IMR-90 (cell line): ENCODE results near the gene DHX9. TPM values are rescaled to one million over a fixed set of nuclear protein-coding genes. Genes with fewer than 3 reads are reported as not detected.

Experiments used
- ATAC-seq: fragments of 200-7000 bp; cut with Tn5 transposase; 2 replicates; pipeline ENCODE4 v1.9.1; 2020; ENCODE audit warnings: low read depth, mild to moderate bottlenecking, moderate library complexity
- BruUV-seq: library from RNA; stranded (reverse); fragments of 400-500 nt; replicated peaks from 2 replicates; lab custom pipeline; 2021; lab: Mats Ljungman, UMichigan
- CTCF ChIA-PET: fragments of 300-600 bp; formaldehyde crosslinking; extraction: SDS; loops from one replicate; lab custom pipeline; 2021; ENCODE audit warnings: antibody characterized with exemption; lab: Yijun Ruan, JAX
- POLR2A ChIA-PET: fragments of 300-600 bp; sonication (Branson Sonifier 250); formaldehyde crosslinking; loops from one replicate; lab custom pipeline; 2022; ENCODE audit warnings: antibody characterized with exemption; ENCODE audit not compliant: unreplicated experiment; lab: Charles Lee
- DNase-seq: peaks from one replicate; pipeline ENCODE4 v3.0.0; 2013
- H2AFZ ChIP-seq: replicated peaks from 2 replicates; pipeline ENCODE3; 2013; ENCODE audit warnings: low read length, mild to moderate bottlenecking; ENCODE audit not compliant: poor library complexity
- H2AK5ac ChIP-seq: 2 replicates; pipeline ENCODE4 v1.6.1; 2013; ENCODE audit warnings: low read depth, low read length, inconsistent platforms
- H2AK9ac ChIP-seq: replicated peaks from 2 replicates; pipeline ENCODE3; 2013; ENCODE audit warnings: mild to moderate bottlenecking, low read depth, low read length, moderate library complexity; ENCODE audit not compliant: poor library complexity
- H2BK120ac ChIP-seq: 2 replicates; pipeline ENCODE4 v1.6.1; 2013; ENCODE audit warnings: low read depth, low read length, inconsistent platforms
- H2BK15ac ChIP-seq: 3 replicates; pipeline ENCODE4 v1.6.1; 2013; ENCODE audit warnings: low read depth, low read length, inconsistent platforms
- H2BK20ac ChIP-seq: 2 replicates; pipeline ENCODE4 v1.6.1; 2013; ENCODE audit warnings: low read depth, mild to moderate bottlenecking, inconsistent platforms, low read length, moderate library complexity
- H2BK5ac ChIP-seq: 2 replicates; pipeline ENCODE4 v1.6.1; 2013; ENCODE audit warnings: mild to moderate bottlenecking, low read depth, low read length, inconsistent platforms; ENCODE audit not compliant: poor library complexity, severe bottlenecking
- H3K14ac ChIP-seq: replicated peaks from 2 replicates; pipeline ENCODE4 v1.6.1; 2013; ENCODE audit warnings: low read depth, low read length, inconsistent platforms
- H3K18ac ChIP-seq: 2 replicates; pipeline ENCODE4 v1.6.1; 2013; ENCODE audit warnings: low read depth, low read length, control low read depth
- H3K23ac ChIP-seq: 2 replicates; pipeline ENCODE4 v1.6.1; 2013; ENCODE audit warnings: low read depth, low read length, inconsistent platforms
- H3K27ac ChIP-seq: 2 replicates; pipeline ENCODE4 v1.5.1; 2013; ENCODE audit warnings: mild to moderate bottlenecking, control low read depth, low read length; ENCODE audit not compliant: insufficient read depth
- H3K27me3 ChIP-seq: 2 replicates; pipeline ENCODE4 v1.6.1; 2013; ENCODE audit warnings: low read length; ENCODE audit not compliant: control insufficient read depth, insufficient read depth
- H3K36me3 ChIP-seq: 2 replicates; pipeline ENCODE4 v1.6.1; 2013; ENCODE audit warnings: low read length, mixed read lengths; ENCODE audit not compliant: control insufficient read depth, insufficient read depth
- H3K4ac ChIP-seq: 2 replicates; pipeline ENCODE4 v1.6.1; 2013; ENCODE audit warnings: low read depth, low read length, inconsistent platforms
- H3K4me1 ChIP-seq: 2 replicates; pipeline ENCODE4 v1.6.1; 2013; ENCODE audit warnings: low read length, mixed read lengths; ENCODE audit not compliant: control insufficient read depth, insufficient read depth
- H3K4me2 ChIP-seq: 2 replicates; pipeline ENCODE4 v1.6.1; 2013; ENCODE audit warnings: low read depth, mild to moderate bottlenecking, control low read depth, low read length, moderate library complexity
- H3K4me3 ChIP-seq: 2 replicates; pipeline ENCODE4 v1.5.1; 2013; ENCODE audit warnings: low read depth, mild to moderate bottlenecking, control low read depth, low read length, moderate library complexity; ENCODE audit not compliant: insufficient read depth
- H3K56ac ChIP-seq: 2 replicates; pipeline ENCODE4 v1.6.1; 2013; ENCODE audit warnings: low read length, inconsistent platforms; ENCODE audit not compliant: insufficient read depth; ENCODE audit errors: extremely low read depth
- H3K79me1 ChIP-seq, 2 experiments: 2 replicates each; pipeline ENCODE4 v1.6.1; 2013; ENCODE audit warnings: low read length in 2 of 2, inconsistent platforms in 1 of 2, low read depth in 1 of 2
- H3K9ac ChIP-seq: 2 replicates; pipeline ENCODE4 v1.6.1; 2013; ENCODE audit warnings: low read depth, low read length, control low read depth
- H3K9me1 ChIP-seq: 2 replicates; pipeline ENCODE4 v1.6.1; 2013; ENCODE audit warnings: low read length, inconsistent platforms; ENCODE audit not compliant: insufficient read depth
- H3K9me3 ChIP-seq: 2 replicates; pipeline ENCODE4 v1.6.1; 2013; ENCODE audit warnings: low read length; ENCODE audit not compliant: control insufficient read depth, insufficient read depth
- H4K20me1 ChIP-seq: 2 replicates; pipeline ENCODE4 v1.6.1; 2013; ENCODE audit warnings: low read length, inconsistent platforms; ENCODE audit not compliant: insufficient read depth
- H4K5ac ChIP-seq: 2 replicates; pipeline ENCODE4 v1.6.1; 2013; ENCODE audit warnings: mild to moderate bottlenecking, low read depth, low read length, control low read depth
- H4K8ac ChIP-seq, 2 experiments: 2 replicates each; pipeline ENCODE4 v1.6.1; 2013; ENCODE audit warnings: low read depth in 2 of 2, low read length in 2 of 2, control low read depth in 1 of 2, inconsistent platforms in 1 of 2
- H4K91ac ChIP-seq: 2 replicates; pipeline ENCODE4 v1.6.1; 2013; ENCODE audit warnings: low read depth, low read length, inconsistent platforms; ENCODE audit not compliant: insufficient read depth
- BHLHE40 ChIP-seq: fragments of 150-350 bp; IDR thresholded peaks from 2 replicates; pipeline ENCODE4 v1.6.1; 2016; ENCODE audit warnings: mild to moderate bottlenecking, low read depth, low read length
- CEBPB ChIP-seq: IDR thresholded peaks from 2 replicates; pipeline ENCODE4 v1.6.1; 2012; ENCODE audit warnings: low read depth, low read length, improper control_type of control experiment
- CHD1 ChIP-seq: IDR thresholded peaks from 2 replicates; pipeline ENCODE4 v1.6.1; 2012; ENCODE audit warnings: low read depth, low read length, improper control_type of control experiment
- FOS ChIP-seq: fragments of 150-350 bp; IDR thresholded peaks from 2 replicates; pipeline ENCODE4 v1.6.1; 2016; ENCODE audit warnings: low read depth, low read length
- MAFK ChIP-seq: IDR thresholded peaks from 2 replicates; pipeline ENCODE4 v1.6.1; 2012; ENCODE audit warnings: low read depth, low read length, improper control_type of control experiment
- MAZ ChIP-seq: IDR thresholded peaks from 2 replicates; pipeline ENCODE4 v1.6.1; 2012; ENCODE audit warnings: low read depth, mild to moderate bottlenecking, low read length, improper control_type of control experiment, moderate library complexity, borderline replicate concordance
- MXI1 ChIP-seq: IDR thresholded peaks from 2 replicates; pipeline ENCODE4 v1.6.1; 2012; ENCODE audit warnings: low read depth, mild to moderate bottlenecking, low read length, moderate library complexity, borderline replicate concordance
- NFE2L2 ChIP-seq: fragments of 150-350 bp; IDR thresholded peaks from 2 replicates; pipeline ENCODE4 v1.6.1; 2016; ENCODE audit warnings: low read depth, mild to moderate bottlenecking, low read length
- POLR2A ChIP-seq: IDR thresholded peaks from 2 replicates; pipeline ENCODE4 v1.6.1; 2012; ENCODE audit warnings: mild to moderate bottlenecking, low read depth, low read length
- RAD21 ChIP-seq: IDR thresholded peaks from 2 replicates; pipeline ENCODE4 v1.6.1; 2012; ENCODE audit warnings: low read length, improper control_type of control experiment
- RCOR1 ChIP-seq: IDR thresholded peaks from 2 replicates; pipeline ENCODE4 v1.6.1; 2012; ENCODE audit warnings: mild to moderate bottlenecking, low read length, improper control_type of control experiment; ENCODE audit not compliant: insufficient replicate concordance
- RFX5 ChIP-seq: IDR thresholded peaks from 2 replicates; pipeline ENCODE4 v1.8.0; 2012; ENCODE audit warnings: low read depth, mild to moderate bottlenecking, low read length, moderate library complexity
- SMC3 ChIP-seq: fragments of 150-350 bp; IDR thresholded peaks from 2 replicates; pipeline ENCODE4 v1.6.1; 2016; ENCODE audit warnings: low read depth, mild to moderate bottlenecking, antibody characterized with exemption, low read length, moderate library complexity
- WGBS, 2 experiments: methylation state at CpG; one replicate each; pipeline versions ENCODE4 v1.1.5 to v1.1.7; 2013; ENCODE audit warnings: missing lambda C conversion rate in 2 of 2; ENCODE audit not compliant: insufficient read length in 1 of 2; ENCODE audit errors: extremely low coverage in 2 of 2; 5-methylcytosine and 5-hydroxymethylcytosine counted together
- dilution Hi-C: fragments of 300-500 bp; cut with HindIII; formaldehyde crosslinking; loops from one replicate; pipeline ENCODE4 v1.14.3; 2018; ENCODE audit warnings: low sequenced_read_pairs; ENCODE audit not compliant: unreplicated experiment
- in situ Hi-C: fragments of 300-500 bp; cut with MboI; formaldehyde crosslinking; loops from 3 replicates; pipeline ENCODE4 v1.14.3; 2019; ENCODE audit warnings: low sequenced_read_pairs, inconsistent platforms, mixed read lengths
- intact Hi-C: fragments of 100-400 bp; cut with micrococcal nuclease; formaldehyde crosslinking; loops from 2 replicates; pipeline ENCODE4 v1.10.0; 2022
- polyA plus RNA-seq, 3 experiments: library from polyadenylated mRNA; depleted of rRNA; stranded (reverse); fragments of >200 nt; gene quantifications; 2 replicates each; pipeline ENCODE4 v1.2.3, GENCODE V29; 2012; ENCODE audit warnings: low replicate concordance in 1 of 3
- total RNA-seq: library from RNA; depleted of rRNA; stranded (reverse); fragments of >200 nt; gene quantifications from 2 replicates; pipeline ENCODE4 v1.2.3, GENCODE V29; 2012
- TF ChIP-seq, protein P1 (sequence below): fragments of 150-350 bp; IDR thresholded peaks from 2 replicates; pipeline ENCODE4 v1.6.1; 2016; ENCODE audit warnings: low read depth, mild to moderate bottlenecking, low read length, moderate library complexity, borderline replicate concordance
- TF ChIP-seq, protein P2 (sequence below): conservative IDR thresholded peaks from 2 replicates; pipeline ENCODE4 v1.5.1; 2012; ENCODE audit warnings: mild to moderate bottlenecking, low read depth, low read length, improper control_type of control experiment

DHX9 gene
- total and polyA plus RNA-seq, 2 of the 4 experiments (the other 2 are of a cell fraction), result 119 to 211 TPM

DNA sequence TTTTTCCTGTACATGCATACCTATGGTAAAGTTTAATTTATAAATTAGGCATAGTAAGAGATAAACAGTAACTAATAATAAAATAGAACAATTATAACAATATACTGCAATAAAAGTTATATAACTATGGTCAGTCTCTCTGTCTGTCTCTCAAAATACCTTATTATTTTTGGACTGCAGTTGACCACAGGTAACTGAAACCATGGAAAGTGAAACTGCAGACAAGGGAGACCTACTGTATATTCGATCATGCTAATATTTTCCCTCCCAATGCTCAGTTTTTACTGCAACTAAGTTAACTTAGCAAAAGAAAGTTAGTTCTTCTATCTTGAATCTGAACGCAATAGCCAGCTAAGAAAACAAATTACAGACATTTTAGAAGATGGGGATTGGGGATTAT lies 12.3 kb upstream of the DHX9 start:
- no peak overlapping the region for H4K8ac ChIP-seq
- no peak overlapping the region for H2BK20ac ChIP-seq
- no CpG with 5 or more reads among the region's 2 CpGs for WGBS, 2 experiments
- no peak overlapping the region for H4K5ac ChIP-seq
- H3K9ac ChIP-seq, result no peak overlapping the region
- no peak overlapping the region for H4K91ac ChIP-seq
- no peak overlapping the region for H2AFZ ChIP-seq
- TF ChIP-seq FOS (no peak), SMC3 (no peak), CHD1 (no peak), MAZ (no peak), CEBPB (no peak), NFE2L2 (no peak), RCOR1 (no peak), MAFK (no peak), RAD21 (no peak), BHLHE40 (no peak), RFX5 (no peak), MXI1 (no peak), POLR2A (no peak)
- TF ChIP-seq, protein P1, sequence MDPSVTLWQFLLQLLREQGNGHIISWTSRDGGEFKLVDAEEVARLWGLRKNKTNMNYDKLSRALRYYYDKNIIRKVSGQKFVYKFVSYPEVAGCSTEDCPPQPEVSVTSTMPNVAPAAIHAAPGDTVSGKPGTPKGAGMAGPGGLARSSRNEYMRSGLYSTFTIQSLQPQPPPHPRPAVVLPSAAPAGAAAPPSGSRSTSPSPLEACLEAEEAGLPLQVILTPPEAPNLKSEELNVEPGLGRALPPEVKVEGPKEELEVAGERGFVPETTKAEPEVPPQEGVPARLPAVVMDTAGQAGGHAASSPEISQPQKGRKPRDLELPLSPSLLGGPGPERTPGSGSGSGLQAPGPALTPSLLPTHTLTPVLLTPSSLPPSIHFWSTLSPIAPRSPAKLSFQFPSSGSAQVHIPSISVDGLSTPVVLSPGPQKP, result no peak
- TF ChIP-seq, protein P2, sequence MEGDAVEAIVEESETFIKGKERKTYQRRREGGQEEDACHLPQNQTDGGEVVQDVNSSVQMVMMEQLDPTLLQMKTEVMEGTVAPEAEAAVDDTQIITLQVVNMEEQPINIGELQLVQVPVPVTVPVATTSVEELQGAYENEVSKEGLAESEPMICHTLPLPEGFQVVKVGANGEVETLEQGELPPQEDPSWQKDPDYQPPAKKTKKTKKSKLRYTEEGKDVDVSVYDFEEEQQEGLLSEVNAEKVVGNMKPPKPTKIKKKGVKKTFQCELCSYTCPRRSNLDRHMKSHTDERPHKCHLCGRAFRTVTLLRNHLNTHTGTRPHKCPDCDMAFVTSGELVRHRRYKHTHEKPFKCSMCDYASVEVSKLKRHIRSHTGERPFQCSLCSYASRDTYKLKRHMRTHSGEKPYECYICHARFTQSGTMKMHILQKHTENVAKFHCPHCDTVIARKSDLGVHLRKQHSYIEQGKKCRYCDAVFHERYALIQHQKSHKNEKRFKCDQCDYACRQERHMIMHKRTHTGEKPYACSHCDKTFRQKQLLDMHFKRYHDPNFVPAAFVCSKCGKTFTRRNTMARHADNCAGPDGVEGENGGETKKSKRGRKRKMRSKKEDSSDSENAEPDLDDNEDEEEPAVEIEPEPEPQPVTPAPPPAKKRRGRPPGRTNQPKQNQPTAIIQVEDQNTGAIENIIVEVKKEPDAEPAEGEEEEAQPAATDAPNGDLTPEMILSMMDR, result no peak
- no peak overlapping the region for H3K27ac ChIP-seq
- no peak overlapping the region for H3K4ac ChIP-seq
- CTCF ChIA-PET, result no interaction called here
- H3K18ac ChIP-seq, result no peak overlapping the region
- no peak overlapping the region for H2BK120ac ChIP-seq
- no peaks in the 10 kb centered on the region for H4K20me1 ChIP-seq
- H2BK5ac ChIP-seq, result no peak overlapping the region
- H3K9me1 ChIP-seq, result no peaks in the 10 kb centered on the region
- BruUV-seq, result no TSS peak
- H2AK9ac ChIP-seq, result no peak overlapping the region
- H3K9me3 ChIP-seq, result no peaks in the 10 kb centered on the region
- no peaks in the 10 kb centered on the region for H3K36me3 ChIP-seq
- dilution Hi-C loops (no loop called here), intact Hi-C loops (no loop called here), in situ Hi-C loops (no loop called here)
- no peaks in the 10 kb centered on the region for H3K4me1 ChIP-seq
- no peak overlapping the region for H3K23ac ChIP-seq
- no peak overlapping the region for H3K4me2 ChIP-seq
- H3K79me1 ChIP-seq, result no peaks in the 10 kb centered on the region
- POLR2A ChIA-PET, result no interaction called here
- H2AK5ac ChIP-seq, result no peak overlapping the region
- H3K14ac ChIP-seq, result no peak overlapping the region
- H3K27me3 ChIP-seq, result peaks cover 17% of the 10 kb centered on the region
- DNase-seq, result no peak
- no peak overlapping the region for H2BK15ac ChIP-seq
- no peak for ATAC-seq
- no peak overlapping the region for H3K4me3 ChIP-seq
- H3K56ac ChIP-seq, result no peak overlapping the region
